Right ventricle myocardium inferior (tissue), 1 donor: ENCODE measurements around the gene MSX2. TPM values are rescaled to one million over a fixed set of nuclear protein-coding genes. Genes with fewer than 3 reads are reported as not detected.

ENCODE experiments used
- ATAC-seq: fragments of 200-7000 bp; cut with Tn5 transposase; one replicate; pipeline ENCODE4 v1.9.1; 2020; ENCODE audit warnings: mild to moderate bottlenecking, moderate library complexity
- DNase-seq: peaks from one replicate; pipeline ENCODE4 v3.0.0; 2021; ENCODE audit errors: missing footprints
- intact Hi-C: fragments of 100-400 bp; cut with DNase I; formaldehyde crosslinking; loops from one replicate; pipeline ENCODE4 v1.11.0; 2022
- long read RNA-seq: library from polyadenylated mRNA; unstranded; transcript quantifications from one replicate; pipeline ENCODE4 v2.0.0, GENCODE V29; 2021
- total RNA-seq: library from RNA; stranded (reverse); fragmentation: NEBNext Ultra II Directional; extraction: Animal tissue kit (Norgen Biotek cat#: 25700); gene quantifications from one replicate; pipeline ENCODE4 v1.2.1, GENCODE V29; 2021
- donor health status: DM: no; HTN: yes; CAD: no; lungs with severe emphysema.

The MSX2 gene
- 1.4 TPM for total RNA-seq
- long read RNA-seq, partial matches to known transcripts: 0 of 1 reads
- long read RNA-seq, other reads (novel, unspliced or antisense): 0 of 1 reads

DNA sequence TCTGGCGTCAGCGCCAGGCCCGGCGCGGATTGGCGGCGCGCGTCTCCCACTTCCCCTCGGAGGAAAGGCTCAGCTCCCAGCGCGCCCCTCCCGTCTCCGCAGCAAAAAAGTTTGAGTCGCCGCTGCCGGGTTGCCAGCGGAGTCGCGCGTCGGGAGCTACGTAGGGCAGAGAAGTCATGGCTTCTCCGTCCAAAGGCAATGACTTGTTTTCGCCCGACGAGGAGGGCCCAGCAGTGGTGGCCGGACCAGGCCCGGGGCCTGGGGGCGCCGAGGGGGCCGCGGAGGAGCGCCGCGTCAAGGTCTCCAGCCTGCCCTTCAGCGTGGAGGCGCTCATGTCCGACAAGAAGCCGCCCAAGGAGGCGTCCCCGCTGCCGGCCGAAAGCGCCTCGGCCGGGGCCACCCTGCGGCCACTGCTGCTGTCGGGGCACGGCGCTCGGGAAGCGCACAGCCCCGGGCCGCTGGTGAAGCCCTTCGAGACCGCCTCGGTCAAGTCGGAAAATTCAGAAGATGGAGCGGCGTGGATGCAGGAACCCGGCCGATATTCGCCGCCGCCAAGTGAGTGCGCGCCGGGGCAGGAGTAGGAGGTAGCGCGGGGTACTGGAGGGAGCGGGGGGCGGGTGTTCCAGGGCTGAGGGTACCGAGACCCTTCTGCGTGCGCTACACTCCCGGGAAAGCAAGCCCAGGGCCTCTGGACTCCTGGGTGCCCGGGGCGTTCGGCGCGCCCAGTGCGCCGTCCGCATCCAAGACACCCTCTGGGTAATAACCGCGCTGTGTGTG lies at the start of gene MSX2:
Gene MSX2 (plus strand): TSS at position 99 of the 777 bp plus-strand sequence. CDS start 78 bp downstream, at position 177.
- peak; percentile 93 for DNase-seq
- peak; percentile 99 for ATAC-seq
- intact Hi-C loops: no loop called here

DNA sequence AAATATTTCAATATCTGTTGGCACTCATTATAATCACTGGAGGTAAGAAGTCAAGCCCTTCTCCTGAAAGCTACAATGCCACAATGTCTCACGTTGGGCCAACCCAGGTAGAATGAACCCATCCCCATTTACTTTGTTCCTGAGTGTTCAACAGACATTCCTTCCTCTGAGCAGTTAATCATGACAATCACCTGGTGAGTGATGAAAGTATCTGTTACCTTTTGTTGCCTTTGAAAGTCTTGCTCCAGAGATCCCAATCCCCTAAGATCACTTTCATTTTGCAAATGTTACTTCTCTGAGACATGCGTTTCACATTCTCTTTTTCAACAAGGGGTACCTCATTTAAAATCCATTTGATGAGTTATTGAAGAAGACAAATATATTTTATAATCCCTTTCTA lies 49.3 kb upstream of the MSX2 start:
- intact Hi-C loops: no loop called here
- ATAC-seq: no peak

DNA sequence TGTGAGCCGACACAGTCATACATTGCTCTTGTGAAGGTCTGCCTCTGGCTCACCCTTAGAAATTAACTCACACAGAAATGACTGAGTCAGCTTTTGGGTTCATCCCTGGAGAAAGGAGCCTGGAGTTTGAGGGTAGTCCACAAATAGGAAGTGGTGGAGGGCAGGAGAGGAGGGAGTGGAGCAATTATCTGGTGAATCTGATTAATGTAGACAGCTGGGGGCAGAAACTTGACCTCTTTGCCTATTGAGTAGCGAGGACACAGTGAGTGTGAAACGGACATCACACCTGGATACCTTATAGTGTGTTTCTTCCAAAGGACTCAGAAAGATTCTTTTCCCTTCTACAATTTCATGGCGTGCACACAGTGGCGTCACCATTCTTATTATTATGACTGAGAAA lies 48.5 kb upstream of the MSX2 start:
- intact Hi-C loops: no loop called here
- no peak for ATAC-seq
- no peak for DNase-seq

More for the DNA sequence above, 49.3 kb upstream of the MSX2 start:
- DNase-seq: no peak

DNA sequence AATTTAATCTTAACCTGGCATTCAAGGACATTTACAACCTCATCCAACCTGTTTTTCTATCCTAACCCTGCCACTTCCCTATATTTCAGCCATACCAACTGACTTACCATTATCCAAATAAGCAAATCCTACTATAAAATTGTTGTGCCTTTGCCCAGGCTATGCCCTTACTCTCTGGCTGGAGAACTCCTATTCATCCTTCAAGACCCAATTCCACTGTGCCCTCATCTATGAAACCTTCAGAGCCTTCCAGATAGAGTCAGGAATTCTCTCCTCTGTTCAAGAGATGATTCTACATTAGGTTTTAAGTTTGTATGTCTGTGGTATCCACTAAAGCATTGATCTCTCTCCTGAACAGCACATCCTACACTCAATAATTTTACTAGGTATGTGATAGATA lies 46.3 kb upstream of the MSX2 start:
- intact Hi-C loops: no loop called here
- no peak for DNase-seq
- ATAC-seq: no peak

DNA sequence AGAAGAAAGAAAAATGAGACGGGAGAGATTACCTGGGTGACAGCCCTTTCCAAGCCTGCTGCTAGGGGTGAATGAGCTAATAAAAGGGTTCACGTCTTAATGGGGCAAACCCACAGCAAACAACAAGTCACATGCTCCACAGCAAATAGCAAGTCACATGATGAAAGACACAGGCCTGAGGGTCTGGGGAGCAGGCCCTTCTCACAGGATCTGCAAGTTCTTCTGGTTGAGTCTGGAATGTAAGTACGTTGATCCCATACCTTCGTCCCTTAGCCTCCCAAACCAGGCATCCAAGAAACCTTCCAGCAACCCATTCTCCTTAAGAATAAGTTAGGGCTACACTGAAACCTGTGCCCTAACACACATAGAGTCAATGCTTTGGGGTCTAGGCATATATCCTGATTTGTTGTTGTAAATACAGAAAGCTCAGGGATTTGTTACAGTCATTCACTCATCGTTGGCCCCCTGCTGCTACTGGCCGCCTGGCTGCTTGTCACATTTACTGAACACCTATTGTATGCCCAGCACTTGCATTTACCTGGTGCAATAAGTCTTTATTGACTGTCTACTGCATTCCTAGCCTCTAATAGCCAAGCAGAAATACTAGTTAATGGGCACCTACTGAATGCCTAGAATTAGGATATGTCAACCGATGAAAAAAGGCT lies 43.3 kb upstream of the MSX2 start:
- DNase-seq (no peak), ATAC-seq (no peak)
- intact Hi-C loops: no loop called here

DNA sequence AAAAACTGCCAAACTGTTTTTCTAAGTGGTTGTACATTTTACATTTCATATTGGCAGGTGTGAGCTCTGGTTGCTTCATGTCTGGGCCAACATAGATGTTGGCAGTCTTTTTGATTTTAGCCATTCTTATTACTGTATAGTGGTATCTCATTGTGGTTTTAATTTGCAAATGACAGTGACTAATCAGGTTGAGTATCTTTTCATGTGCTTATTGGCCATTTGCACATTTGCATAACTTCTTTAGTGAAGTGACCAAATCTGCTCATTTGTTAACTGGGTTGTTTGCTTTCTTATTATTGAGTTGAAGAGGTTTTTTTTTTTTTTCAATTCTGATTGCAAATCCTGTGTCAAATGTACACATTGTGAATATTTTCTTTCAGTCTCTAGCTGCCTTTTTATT lies 36.9 kb upstream of the MSX2 start:
- no peak for ATAC-seq
- no peak for DNase-seq
- intact Hi-C loops: no loop called here

DNA sequence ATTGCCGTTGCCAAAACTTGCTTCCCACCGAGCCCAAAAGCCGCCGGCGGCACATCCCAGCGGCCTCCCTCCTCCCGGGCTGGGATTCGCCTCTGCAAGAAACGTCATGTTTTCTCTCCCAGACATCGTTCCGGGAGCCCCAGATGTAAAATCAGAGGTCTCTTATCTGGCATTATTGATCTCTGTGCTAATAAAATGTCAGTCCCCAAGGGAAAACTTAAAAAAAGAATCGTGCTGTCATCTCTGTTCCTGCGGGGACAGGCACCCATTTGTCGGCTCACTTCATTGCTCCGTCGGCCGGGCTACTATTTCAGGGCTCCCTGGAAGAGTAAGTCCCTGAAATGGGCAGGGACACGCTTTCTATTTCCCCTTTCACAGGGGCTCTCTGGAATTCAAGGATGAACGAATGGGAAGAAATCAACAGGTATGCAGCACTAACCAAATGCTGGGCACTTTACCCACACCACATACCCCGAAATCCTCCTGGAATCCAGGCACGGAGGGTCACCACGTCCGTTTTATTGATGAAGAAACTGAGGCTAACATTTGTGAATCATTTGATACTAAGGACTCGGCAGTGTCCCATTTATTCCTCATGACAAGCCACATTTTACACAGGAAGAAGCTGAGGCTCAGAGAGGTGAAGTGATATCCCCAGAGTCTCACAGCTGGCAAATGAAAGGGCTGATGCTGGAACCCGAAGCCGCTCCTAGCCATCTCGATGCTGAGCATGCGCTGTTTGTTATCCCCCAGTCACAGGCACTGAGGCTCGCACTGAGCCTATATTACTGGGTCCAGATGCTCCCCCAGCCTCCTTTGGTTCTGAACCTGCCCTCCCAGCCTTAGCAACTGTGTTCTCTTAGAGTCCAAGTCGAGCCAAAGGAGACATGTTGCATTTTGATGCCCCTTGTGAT lies 35.7 kb upstream of the MSX2 start:
- no peak for DNase-seq
- intact Hi-C loops: no loop called here
- ATAC-seq: no peak

DNA sequence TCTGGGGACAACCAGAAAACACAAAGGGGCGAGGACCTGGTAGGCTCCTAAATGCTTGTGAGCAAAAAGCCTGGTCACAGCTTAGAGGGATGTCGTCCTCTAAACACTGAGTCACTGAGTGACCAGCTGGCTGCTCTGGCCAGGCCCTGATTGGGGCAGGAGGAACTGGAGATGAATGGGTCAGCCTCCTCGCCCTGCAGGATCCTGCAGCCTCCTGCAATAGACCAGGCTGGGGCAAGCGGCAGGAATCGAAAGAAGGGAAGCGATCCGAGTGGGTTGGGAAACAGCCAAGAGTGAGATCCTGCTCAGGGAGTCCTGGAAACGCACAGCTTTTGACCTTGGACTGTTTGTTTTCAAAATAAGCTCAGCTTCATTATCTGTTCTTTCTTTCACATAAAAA lies 34.1 kb upstream of the MSX2 start:
- intact Hi-C loops: no loop called here
- DNase-seq (no peak), ATAC-seq (no peak)

DNA sequence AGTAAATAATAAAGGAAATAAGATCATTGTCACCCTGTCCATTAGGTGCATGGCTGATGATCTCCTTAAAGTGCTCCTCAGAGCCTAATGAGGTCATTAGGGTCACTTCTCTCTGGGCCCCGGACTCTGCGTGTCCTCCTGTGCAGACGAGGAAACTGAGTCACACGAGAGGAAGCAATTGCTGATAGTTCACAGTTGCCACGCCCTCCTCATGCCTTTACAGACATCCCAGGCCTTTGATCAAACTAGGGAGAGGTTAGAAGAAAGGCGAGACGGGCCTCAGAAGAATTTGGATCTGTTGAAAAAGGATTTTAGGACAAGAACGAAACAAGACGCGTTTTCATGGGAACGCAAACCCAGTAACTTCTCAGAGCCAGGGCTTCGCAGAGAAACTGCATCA lies 32.0 kb upstream of the MSX2 start:
- ATAC-seq: no peak

DNA sequence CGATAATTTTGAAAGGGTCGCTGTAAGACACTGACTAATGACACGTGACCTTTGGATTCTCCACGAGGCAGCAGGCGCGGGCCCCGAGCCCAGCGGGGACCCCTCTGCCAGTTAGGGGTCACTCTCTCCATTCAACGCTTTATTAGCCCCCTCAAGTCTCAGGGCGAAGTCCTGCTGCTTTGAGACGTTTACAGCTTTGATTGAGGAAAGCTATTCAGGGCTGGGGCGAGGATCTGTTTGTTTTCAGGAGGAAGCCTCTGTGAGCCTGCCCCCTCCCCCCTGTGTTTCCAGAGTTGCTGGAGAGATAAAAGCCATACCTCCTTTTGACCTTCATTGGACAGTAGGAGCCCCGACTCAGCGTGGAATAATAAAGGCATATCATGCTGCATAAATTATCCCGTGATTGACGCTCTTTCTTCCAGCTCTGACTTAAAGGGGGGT lies 31.4 kb upstream of the MSX2 start:
- no peak for DNase-seq
- no peak for ATAC-seq
- intact Hi-C loops: no loop called here

More for the DNA sequence above, 32.0 kb upstream of the MSX2 start:
- no peak for DNase-seq
- intact Hi-C loops: no loop called here

DNA sequence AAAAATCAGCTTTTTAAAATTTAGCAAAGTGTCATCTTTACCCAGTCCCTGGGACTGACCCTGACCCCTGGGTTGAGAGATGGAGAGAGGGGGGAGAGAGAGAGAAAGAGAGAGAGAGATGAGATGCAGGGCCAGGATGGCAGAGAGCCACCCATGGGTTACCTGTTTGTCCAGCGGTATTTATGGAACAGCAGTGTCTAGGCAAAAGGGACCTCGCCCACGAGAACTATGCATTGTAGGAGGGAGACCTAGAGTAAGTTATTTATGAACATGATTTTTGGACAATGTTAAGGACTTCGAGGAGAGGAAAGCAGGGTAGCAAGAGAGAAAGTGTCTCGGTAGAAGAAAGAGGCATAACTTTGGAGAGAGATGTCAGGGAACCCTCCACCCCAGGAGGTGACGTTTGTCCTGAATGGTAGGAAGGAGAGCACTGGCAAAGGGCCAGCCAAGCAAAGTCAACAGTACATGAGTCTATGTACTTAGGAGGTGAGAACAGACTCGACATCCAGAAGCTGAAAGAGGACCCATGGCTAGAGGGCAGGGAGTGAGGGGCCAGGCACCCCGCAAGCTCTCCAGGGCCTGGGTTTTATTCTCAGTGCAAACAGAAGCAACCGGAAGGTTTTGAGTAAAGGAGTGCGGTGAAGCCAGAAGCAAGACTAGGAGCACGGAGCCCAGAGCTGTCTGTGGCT lies 30.5 kb upstream of the MSX2 start:
- intact Hi-C loops: no loop called here
- DNase-seq: no peak
- no peak for ATAC-seq

DNA sequence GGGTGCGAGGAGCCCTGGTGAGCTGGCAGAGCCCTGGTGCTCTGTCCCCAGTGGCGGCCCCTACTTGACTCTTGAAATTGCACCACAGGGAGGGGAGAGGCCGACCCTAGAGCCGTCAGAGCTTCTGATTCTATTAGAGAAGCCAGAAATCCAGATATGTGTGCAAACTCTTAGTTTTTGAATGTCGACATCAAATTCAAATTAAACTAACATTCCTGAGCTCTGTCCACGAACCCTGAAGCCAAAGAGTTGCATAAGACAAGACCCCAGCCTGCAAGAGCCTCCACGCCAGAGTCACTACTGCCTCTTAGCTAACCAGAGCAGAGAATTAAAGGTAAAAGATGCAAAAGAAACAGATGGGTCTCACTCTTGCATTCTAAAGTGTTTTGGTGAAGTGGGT lies 29.8 kb upstream of the MSX2 start:
- ATAC-seq (no peak), DNase-seq (no peak)
- intact Hi-C loops: no loop called here

DNA sequence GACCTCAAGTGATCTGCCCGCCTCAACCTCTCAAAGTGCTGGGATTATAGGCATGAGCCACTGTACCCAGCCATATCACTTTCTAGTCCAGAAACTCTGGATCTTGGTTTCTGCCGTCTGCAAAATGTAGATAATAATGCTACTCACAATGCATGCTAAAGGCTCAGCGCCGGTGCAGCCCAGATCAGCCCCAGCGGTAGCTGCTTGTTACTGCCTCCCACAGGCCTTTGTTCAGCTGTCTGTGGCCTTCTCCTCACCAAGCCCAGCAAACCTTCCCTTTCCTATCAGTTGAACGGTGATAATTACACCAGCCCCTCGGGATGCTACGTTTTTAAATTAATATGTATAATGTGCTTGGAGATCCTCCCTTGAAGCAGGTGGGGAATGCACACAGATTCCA lies 26.2 kb upstream of the MSX2 start:
- intact Hi-C loops: no loop called here
- DNase-seq (no peak), ATAC-seq (no peak)

DNA sequence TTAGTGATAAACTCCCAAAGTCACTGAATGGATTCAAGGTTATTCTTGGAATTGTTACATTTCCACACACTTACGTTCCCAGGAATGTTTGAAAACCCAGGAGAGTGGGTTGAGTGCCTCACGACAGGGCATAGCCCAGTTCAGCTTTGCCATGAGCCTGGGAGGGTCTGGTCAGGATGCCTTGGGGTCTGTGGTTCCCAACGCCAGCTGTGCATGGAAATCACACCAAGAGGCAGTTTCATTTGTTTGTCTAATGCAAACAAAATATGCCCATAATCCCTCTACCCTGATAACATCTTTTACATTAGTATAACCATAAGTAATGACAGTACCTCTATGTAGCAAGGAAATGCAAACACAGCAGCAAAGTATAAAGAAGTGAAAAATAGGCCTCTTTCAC lies 25.3 kb upstream of the MSX2 start:
- intact Hi-C loops: no loop called here
- ATAC-seq: no peak
- DNase-seq: no peak

DNA sequence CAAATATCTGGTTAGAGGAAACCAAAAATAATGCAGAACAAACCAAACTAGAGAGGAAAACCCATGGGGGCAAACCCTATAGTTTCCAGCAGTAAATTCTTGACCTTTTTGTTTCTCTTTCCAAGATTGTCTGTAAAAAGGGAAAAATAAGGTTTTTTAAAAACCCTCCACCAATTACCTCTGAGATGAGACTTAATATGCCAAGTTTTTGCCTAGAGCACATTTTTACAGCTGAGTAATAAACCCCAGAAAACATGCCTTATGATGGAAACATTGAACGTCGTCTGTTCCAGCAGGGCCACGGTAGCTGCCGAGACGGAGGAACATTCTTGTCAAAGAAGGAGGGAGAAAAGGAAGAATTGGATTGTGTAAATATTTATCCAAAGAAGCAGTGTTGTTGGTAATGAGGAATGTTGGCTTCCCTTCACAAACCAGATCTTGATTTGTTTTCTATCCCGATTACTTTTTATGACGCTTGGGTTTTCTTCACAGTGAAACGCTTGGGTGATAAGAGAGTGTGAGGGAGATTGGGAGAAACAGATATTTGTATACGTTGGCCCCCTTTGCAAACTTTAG lies 17.3 kb upstream of the MSX2 start:
- ATAC-seq (no peak), DNase-seq (no peak)
- intact Hi-C loops: no loop called here

DNA sequence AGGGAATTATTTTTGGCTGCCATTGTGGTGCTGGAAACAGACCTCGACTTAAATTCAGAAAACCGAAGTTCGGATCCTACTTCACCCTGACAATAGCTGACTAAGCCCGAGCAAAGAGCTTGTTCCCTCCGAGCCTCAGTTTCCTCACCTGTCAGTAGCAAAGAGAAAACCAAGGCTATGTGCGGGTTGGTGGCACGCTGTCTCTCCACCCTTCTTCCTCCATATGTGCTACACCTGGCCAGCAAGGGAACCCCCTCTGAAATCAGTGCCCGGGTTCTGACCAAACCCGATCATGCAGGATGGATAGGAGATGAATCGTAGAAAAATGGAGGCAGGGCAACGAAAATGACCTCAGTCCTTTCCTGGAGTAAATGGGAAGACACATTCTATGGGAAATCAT lies 16.7 kb upstream of the MSX2 start:
- intact Hi-C loops: no loop called here
- DNase-seq (no peak), ATAC-seq (no peak)

DNA sequence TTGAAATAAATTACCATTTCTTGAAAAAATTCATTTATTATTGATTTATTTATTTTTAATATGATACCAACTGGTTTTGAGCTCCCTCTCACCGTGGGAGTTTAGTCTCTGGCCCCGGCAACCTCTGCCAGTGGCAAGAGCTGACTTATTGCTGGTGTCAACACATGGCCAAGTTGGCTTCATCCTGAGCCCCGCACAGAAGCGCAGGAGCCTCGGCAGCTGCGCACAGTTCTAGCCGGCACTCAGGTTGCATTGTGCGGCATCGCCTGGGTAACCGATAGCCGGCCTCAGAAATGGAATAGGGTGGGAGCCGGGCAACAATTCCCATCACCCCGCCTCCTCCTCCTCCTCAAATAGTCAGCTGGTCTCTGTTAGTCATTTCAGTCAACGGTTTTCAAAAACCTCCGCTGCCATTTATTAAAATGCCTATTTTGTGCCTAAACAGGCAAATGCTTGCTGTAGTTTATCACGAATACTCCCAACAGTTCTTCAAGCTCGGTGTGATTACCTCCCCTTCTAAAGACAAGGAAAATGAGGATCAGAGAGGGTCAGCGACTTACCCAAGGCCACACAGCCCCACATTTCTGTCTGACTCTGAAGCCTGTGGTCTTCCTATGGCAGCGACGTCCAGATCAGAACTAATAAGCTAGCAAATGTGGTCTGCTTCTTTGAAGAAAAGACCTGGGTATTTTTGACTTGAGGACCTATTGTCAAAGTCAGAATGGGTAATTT lies 15.7 kb upstream of the MSX2 start:
- intact Hi-C loops: no loop called here
- ATAC-seq (no peak), DNase-seq (no peak)

DNA sequence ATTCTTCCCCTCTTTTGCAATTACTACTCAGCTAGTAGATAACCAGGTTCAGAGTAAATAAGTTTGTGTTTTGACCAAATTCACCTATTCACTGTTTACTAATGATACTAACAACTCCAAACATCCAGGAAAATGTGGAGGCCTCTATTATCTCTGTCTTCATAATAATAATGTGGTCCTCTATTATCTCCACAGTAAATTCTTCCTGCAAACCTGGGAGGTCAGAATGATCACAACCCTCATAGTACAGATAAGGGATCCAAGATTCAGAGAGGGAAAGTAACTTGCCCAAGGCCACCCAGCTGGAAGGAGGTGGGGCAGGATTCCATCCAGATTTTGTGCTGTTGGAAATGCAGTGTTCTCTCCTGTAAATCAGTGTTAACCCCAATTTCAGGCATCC lies 9.6 kb upstream of the MSX2 start:
- DNase-seq (no peak), ATAC-seq (no peak)
- intact Hi-C loops: no loop called here
